Neural cell (in vitro differentiated cells): Measurements from ENCODE around the gene KREMEN2. TPM values are rescaled to one million over a fixed set of nuclear protein-coding genes. Genes with fewer than 3 reads are reported as not detected.

Experiments
- H2AFZ ChIP-seq: fragments of 200-600, 300-800 bp; sonication (generic), shearing (Covaris generic); 2 replicates; pipeline ENCODE4 v1.6.0; 2014; ENCODE audit warnings: low read depth, mild to moderate bottlenecking, antibody characterized with exemption, low read length, moderate library complexity
- H3F3A ChIP-seq: fragments of 200-600 bp; shearing (Covaris generic); 2 replicates; pipeline ENCODE4 v1.6.1; 2016; ENCODE audit warnings: mild to moderate bottlenecking, moderate library complexity, mixed read lengths, antibody characterized with exemption, low read length; ENCODE audit not compliant: insufficient read depth, poor library complexity, severe bottlenecking
- H3K27ac ChIP-seq: fragments of 200-600, 300-800 bp; sonication (generic), shearing (Covaris generic); 2 replicates; pipeline ENCODE4 v1.5.1; 2014; ENCODE audit warnings: mild to moderate bottlenecking, low read length, moderate library complexity
- H3K27me3 ChIP-seq: fragments of 300-800, 200-600 bp; sonication (generic), shearing (Covaris generic); 2 replicates; pipeline ENCODE4 v1.6.0; 2014; ENCODE audit warnings: mild to moderate bottlenecking, low read depth, low read length, moderate library complexity; ENCODE audit not compliant: insufficient read depth
- H3K36me3 ChIP-seq: fragments of 300-800, 200-600 bp; sonication (generic), shearing (Covaris generic); 2 replicates; pipeline ENCODE4 v1.5.1; 2014; ENCODE audit warnings: mild to moderate bottlenecking, antibody characterized with exemption, low read length, moderate library complexity; ENCODE audit not compliant: insufficient read depth
- H3K4me2 ChIP-seq: fragments of 300-800, 200-600 bp; sonication (generic), shearing (Covaris generic); 2 replicates; pipeline ENCODE4 v1.6.0; 2014; ENCODE audit warnings: mild to moderate bottlenecking, low read length
- H3K4me3 ChIP-seq: fragments of 300-800, 200-600 bp; sonication (generic), shearing (Covaris generic); 2 replicates; pipeline ENCODE4 v1.5.1; 2014; ENCODE audit warnings: mild to moderate bottlenecking, low read length, moderate library complexity
- H3K79me2 ChIP-seq: fragments of 200-600 bp; shearing (Covaris generic); replicated peaks from 2 replicates; pipeline ENCODE4 v1.6.0; 2014; ENCODE audit warnings: mild to moderate bottlenecking, low read length, moderate library complexity; ENCODE audit not compliant: insufficient read depth
- H3K9ac ChIP-seq: fragments of 300-800, 200-600 bp; sonication (generic), shearing (Covaris generic); 2 replicates; pipeline ENCODE4 v1.6.1; 2016; ENCODE audit warnings: mild to moderate bottlenecking, low read length, mixed read lengths
- H3K9me2 ChIP-seq: fragments of 200-600 bp; shearing (Covaris generic); 2 replicates; pipeline ENCODE4 v1.6.1; 2016; ENCODE audit warnings: mild to moderate bottlenecking, low read length, mixed read lengths; ENCODE audit not compliant: insufficient read depth
- H3K9me3 ChIP-seq: fragments of 200-600, 300-800 bp; sonication (generic), shearing (Covaris generic); 2 replicates; pipeline ENCODE4 v1.6.1; 2016; ENCODE audit warnings: mild to moderate bottlenecking, mixed run types, low read length, moderate library complexity, mixed read lengths
- H4K20me1 ChIP-seq: fragments of 200-600 bp; shearing (Covaris generic); 2 replicates; pipeline ENCODE4 v1.6.1; 2016; ENCODE audit warnings: mild to moderate bottlenecking, mixed run types; ENCODE audit not compliant: insufficient read depth
- CTCF ChIP-seq: fragments of 450-650 bp; IDR thresholded peaks from 2 replicates; pipeline ENCODE4 v1.5.1; 2014; ENCODE audit warnings: antibody characterized with exemption, mild to moderate bottlenecking, moderate library complexity; ENCODE audit not compliant: poor library complexity, severe bottlenecking
- EP300 ChIP-seq: fragments of 450-650 bp; conservative IDR thresholded peaks from 2 replicates; pipeline ENCODE4 v1.6.1; 2014; ENCODE audit warnings: antibody characterized with exemption, mild to moderate bottlenecking, moderate library complexity; ENCODE audit not compliant: poor library complexity, severe bottlenecking
- EZH2 ChIP-seq: fragments of 200-600, 300-800 bp; shearing (Covaris generic), sonication (generic); IDR thresholded peaks from 2 replicates; pipeline ENCODE4 v1.6.1; 2014; ENCODE audit warnings: antibody characterized with exemption, low read length, borderline replicate concordance, mild to moderate bottlenecking; ENCODE audit not compliant: insufficient read depth, poor library complexity, severe bottlenecking
- MXI1 ChIP-seq: fragments of 450-650 bp; conservative IDR thresholded peaks from 2 replicates; pipeline ENCODE4 v1.6.1; 2014; ENCODE audit warnings: antibody characterized with exemption, mild to moderate bottlenecking; ENCODE audit not compliant: poor library complexity, severe bottlenecking
- POLR2AphosphoS5 ChIP-seq: IDR thresholded peaks from 2 replicates; pipeline ENCODE4 v1.6.1; 2012
- RAD21 ChIP-seq: fragments of 450-650 bp; conservative IDR thresholded peaks from 2 replicates; pipeline ENCODE4 v1.6.1; 2014; ENCODE audit warnings: antibody characterized with exemption, mild to moderate bottlenecking, moderate library complexity
- REST ChIP-seq: IDR thresholded peaks from 2 replicates; pipeline ENCODE4 v1.6.1; 2012; ENCODE audit warnings: borderline replicate concordance
- SMC3 ChIP-seq: fragments of 450-650 bp; conservative IDR thresholded peaks from 2 replicates; pipeline ENCODE4 v1.6.1; 2014; ENCODE audit warnings: antibody characterized with exemption, mild to moderate bottlenecking, moderate library complexity; ENCODE audit not compliant: poor library complexity
- TAF1 ChIP-seq: IDR thresholded peaks from 2 replicates; pipeline ENCODE4 v1.6.1; 2012; ENCODE audit warnings: low read depth
- polyA plus RNA-seq: library from polyadenylated mRNA; depleted of rRNA; stranded (reverse); fragments of >200 nt; gene quantifications from 2 replicates; pipeline ENCODE4 v1.2.3, GENCODE V29; 2014

KREMEN2 gene
- polyA plus RNA-seq, 1 donor from 2014 or later, result 0.71 TPM

GRCh38 chr16:2999929-3000328, 35.9 kb downstream of the KREMEN2 start:
- Histone ChIP-seq H3K79me2 (no peaks in the 10 kb centered on the region), H3K36me3 (no peaks in the 10 kb centered on the region), H3K4me2 (no peak overlapping the region), H3F3A (no peaks in the 10 kb centered on the region), H3K9me3 (no peaks in the 10 kb centered on the region), H4K20me1 (no peaks in the 10 kb centered on the region), H3K9me2 (no peaks in the 10 kb centered on the region), H3K4me3 (no peak overlapping the region), H2AFZ (no peak overlapping the region), H3K27me3 (peaks cover 3% of the 10 kb centered on the region), H3K27ac (no peak overlapping the region), H3K9ac (no peak overlapping the region)
- no peak for TF ChIP-seq MXI1
- TF ChIP-seq EZH2, result no peak
- TF ChIP-seq CTCF, result no peak
- TF ChIP-seq TAF1, result no peak
- no peak for TF ChIP-seq RAD21
- no peak for TF ChIP-seq SMC3

- H3K79me2 ChIP-seq, result no peaks in the 10 kb centered on the region
- H4K20me1 ChIP-seq, result no peaks in the 10 kb centered on the region
- no peaks in the 10 kb centered on the region for H3K36me3 ChIP-seq
- peaks cover 8% of the 10 kb centered on the region for H3K27me3 ChIP-seq
- no peak overlapping the region for H3K4me2 ChIP-seq
- no peak overlapping the region for H3K4me3 ChIP-seq
- H3K27ac ChIP-seq, result no peak overlapping the region
- H3K9me3 ChIP-seq, result no peaks in the 10 kb centered on the region
- no peak overlapping the region for H2AFZ ChIP-seq
- H3K9ac ChIP-seq, result no peak overlapping the region
- no peaks in the 10 kb centered on the region for H3F3A ChIP-seq
- no peak for TF ChIP-seq EZH2
- TF ChIP-seq SMC3, result no peak
- no peak for TF ChIP-seq EP300
- no peak for TF ChIP-seq MXI1
- no peak for TF ChIP-seq POLR2AphosphoS5
- no peak for TF ChIP-seq TAF1
- TF ChIP-seq CTCF, result no peak
- no peak for TF ChIP-seq RAD21
- TF ChIP-seq REST, result no peak
- H3K9me2 ChIP-seq, result no peaks in the 10 kb centered on the region
These were observed 36.5 kb downstream of the KREMEN2 start for GRCh38 chr16:3000540-3000939.
